NCI-H1930 (cell line): ENCODE results near the gene ZNF235.
"Not testable (repeated sequence)": the region's sequence is repeated elsewhere in the genome, so short reads cannot be mapped to it uniquely, and the experiment has no call there.

Experiments
- DNase-seq, 2 experiments: peaks; one replicate each; lab custom pipeline; 2025; lab: John Stamatoyannopoulos, UW

ZNF235 gene

GRCh38 chr19:44304659-44305193 is at the start of gene ZNF235:
ZNF235 (minus strand) TSS chr19:44305025; CDS start chr19:44303404, 1,621 bp downstream.
- DNase-seq = peak; percentile 92 to 93

- no peak for DNase-seq
These were observed 41.7 kb upstream of the ZNF235 start for GRCh38 chr19:44346556-44346955.

GRCh38 chr19:44345959-44346358 is 41.1 kb upstream of the ZNF235 start:
- DNase-seq = no peak

DNA sequence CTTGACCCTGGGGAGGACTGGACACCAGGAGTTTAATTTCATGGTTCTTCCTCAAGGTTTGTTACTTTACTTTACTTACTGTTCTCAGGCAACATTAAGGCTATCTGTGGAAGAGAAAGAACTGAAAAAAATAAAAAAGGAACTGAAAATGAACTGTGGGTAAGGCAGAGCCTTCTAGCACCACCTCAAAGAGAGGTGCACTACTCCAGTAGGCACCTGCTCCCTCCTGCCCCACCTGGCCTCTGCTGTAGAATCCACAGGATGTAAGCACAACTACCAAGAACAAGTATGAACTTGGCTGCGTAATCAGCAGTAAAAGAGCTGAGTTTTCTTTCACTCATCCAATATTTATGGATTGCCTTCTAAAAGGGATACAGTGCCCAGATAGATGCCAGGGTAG is 39.4 kb upstream of the ZNF235 start:
- DNase-seq = no peak

DNA sequence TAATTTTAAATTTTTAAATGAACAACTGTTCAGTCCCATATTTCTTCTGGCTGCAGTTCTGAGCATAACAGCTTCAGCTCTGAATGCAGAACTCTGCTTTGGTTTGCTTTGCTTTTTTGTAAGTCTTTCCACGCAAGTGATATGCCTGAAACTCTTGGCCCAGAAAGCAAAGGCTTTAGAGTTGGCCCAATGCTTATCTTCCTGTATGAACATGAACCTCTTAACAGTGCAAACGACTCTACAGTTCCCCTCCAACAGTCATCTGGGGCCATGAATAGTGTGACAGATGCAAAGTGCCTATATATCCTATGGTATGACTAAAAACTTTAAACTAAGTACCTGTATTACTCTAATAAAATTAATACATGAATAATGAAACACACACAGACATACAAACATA is 37.0 kb upstream of the ZNF235 start:
- DNase-seq = no peak

DNA sequence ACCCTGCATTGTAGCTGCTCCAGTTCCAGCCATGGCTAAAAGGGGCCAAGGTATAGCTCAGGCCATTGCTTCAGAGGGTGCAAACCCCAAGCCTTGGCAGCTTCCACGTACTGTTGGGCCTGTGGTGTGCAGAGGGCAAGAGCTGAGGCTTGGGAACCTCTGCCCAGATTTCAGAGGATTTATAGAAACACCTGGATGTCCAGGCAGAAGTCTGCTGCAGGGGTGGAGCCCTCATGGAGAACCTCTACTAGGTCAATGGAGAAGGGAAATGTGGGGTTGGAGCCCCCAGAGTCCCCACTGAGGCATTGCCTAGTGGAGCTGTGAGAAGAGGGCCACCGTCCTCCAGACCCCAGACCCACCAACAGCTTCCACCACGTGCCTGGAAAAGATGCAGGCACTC is 29.8 kb upstream of the ZNF235 start:
- DNase-seq = not testable (repeated sequence)

- no peak for DNase-seq
These were observed 27.3 kb upstream of the ZNF235 start for GRCh38 chr19:44332145-44332544.

GRCh38 chr19:44315883-44316282 is 11.1 kb upstream of the ZNF235 start:
- no peak for DNase-seq

DNA sequence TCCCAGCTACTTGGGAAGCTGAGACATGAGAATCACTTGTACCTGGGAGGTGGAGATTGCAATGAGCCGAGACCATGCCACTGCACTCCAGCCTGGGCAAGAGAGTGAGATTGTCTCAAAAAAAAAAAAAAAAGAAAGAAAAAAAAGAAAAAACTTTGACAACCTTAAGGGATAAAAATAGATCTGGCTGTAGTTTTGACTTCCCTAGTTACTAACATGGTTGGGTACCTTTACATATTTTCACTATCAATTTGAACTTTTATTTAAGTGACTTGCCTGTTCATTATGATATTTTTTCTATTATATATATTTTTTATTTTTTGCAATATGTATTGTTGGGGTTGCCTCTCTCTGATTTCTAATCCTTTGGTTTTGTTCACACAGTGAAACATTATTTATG is 8.4 kb upstream of the ZNF235 start:
- DNase-seq = no peak

DNA sequence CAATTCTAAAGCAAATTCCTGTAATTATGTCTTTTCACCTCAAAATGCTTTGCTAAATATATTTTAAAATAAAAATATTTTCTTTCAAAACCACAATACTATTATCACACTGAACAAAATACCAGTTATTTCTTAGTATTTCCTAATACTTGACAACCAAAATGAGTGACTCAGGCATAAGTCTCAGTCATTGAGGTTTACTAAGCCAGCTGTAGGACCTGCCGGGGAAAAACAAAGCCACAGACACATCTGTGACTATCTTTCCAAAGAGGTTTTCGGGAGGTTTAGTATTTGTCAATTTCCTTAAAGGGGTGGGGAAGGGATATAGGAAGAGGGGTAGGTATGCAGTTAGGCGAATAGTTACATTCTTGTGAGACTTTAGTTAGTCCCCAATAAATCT is 3.2 kb upstream of the ZNF235 start:
- DNase-seq = no peak

DNA sequence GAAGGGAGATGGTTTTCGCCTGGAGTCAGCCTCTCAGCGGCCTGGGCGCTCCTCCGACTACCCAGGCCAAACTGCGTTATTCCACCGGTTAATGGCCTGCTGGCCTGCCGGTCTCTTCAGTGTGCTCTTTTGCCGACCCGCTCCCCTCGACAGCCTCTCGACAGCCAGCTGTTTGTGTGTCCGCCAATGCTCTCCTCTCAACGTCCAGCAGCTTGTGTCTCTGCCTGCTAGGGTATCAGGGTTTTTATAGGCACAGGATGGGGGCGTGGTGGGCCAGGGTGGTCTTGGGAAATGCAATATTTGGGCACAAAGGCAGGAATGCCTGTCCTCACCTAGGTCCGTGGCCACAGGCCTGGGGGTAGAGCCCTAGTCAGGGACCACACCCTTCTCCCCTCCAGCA is 1.5 kb upstream of the ZNF235 start:
- no peak for DNase-seq

DNA sequence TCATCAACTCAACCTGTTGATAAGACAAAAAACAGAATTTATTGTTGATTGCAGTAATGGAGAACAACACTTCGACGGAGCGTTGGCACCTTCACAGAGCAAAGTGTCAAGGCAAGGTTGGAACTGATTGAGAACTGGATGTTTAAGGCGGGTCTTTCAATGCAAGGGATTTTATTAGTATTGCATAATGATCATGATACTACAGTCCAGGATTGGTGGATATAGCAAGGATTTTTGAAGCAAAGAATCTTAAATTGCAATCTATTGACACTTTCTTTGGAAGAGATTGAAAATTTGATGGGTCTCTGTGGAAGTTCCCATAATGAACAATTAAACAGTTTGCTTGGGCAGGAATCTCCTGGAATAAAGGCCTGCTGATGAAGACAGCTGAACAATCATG is 632 bp upstream of the ZNF235 start:
- no peak for DNase-seq

DNA sequence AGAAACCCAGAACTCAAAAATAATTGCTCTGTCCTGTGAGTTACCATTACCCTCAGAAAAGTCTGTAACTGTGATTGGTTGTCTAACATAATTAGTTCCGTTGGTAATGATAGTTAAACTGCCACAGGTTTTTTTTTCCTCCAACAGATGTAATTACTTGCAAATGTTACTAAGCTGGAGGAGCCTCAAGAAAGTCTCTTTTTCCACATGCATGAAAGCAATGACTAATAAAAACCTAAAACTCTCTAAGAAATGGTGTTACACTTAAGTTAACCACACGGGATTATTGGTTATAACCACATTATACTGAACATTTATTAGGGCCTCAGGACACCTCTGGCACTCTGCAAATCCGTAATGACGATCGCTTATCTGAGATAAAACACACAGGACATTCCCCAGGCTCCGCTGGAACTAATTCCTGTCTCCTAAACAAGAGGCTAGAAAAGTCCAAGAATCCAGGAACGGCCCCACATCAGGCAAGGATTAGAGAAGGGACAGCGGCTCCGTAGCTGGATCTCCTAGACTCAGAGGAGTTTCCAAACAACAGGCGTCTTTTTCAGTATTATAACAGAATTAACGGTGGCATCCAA is 753 bp downstream of the ZNF235 start:
- no peak for DNase-seq

DNA sequence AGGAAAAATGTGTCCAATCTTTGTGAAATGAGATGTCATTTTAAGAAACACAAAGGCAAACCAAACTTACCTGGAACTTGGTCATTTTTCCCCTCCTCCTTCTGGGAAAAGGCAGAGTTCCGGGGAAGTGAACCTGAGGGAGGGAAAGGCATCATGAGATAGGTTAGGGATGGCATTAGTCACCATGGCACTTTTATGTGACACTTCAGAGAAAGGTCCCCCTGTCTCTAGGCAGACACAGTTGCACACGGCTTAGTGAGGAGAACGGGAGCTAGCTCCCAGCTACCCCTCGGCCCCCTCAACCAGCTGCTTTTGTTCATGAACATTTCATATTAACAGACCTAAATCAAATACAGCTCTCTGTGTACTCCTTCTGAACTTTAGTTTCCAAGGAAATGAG is 1.5 kb downstream of the ZNF235 start:
- no peak for DNase-seq

- DNase-seq = no peak
These were observed 19.9 kb downstream of the ZNF235 start for GRCh38 chr19:44284968-44285367.

DNA sequence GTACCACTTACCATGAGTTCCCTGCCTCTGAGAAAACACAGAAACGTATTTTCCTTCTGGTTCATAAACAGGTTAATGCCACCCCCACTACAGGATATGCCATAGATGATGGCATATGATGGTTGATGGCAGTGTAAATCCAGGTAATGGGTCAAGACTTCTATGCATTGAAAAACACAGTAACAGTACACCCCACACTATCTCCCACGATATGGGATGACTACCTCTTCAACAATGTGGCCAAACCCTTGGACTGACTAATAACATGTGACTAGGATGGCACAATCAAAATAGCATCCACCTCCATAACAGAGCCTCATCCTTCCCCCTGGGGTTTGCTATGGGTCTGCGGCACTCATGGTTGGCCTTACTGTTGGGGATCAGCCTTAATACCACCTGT is 22.0 kb downstream of the ZNF235 start:
- DNase-seq = no peak

- DNase-seq = no peak
These were observed 23.9 kb downstream of the ZNF235 start for GRCh38 chr19:44280916-44281315.

- DNase-seq = no peak
These were observed 26.6 kb downstream of the ZNF235 start for GRCh38 chr19:44278181-44278690.

DNA sequence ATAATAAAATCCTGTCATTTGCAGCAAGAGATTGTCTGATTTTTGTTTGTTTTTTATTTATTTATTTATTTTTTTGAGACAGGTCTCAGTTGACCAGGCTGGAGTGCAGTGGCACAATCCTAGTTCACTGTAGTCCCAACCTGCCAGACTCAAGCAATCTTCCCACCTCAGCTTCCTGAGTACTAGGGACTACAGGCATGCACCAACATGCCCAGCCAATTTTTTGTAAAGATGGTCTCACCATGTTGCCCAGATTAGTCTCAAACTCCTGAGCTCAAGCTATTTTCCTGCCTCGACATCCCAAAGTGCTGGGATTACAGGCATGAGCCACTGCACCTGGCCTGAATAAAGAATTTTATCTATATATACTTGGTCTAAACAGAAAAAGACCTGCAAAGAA is 27.5 kb downstream of the ZNF235 start:
- no peak for DNase-seq

GRCh38 chr19:44260695-44261446 is 44.0 kb downstream of the ZNF235 start:
- no peak for DNase-seq

- no peak for DNase-seq
These were observed 44.5 kb downstream of the ZNF235 start for GRCh38 chr19:44260343-44260681.

- no peak for DNase-seq
These were observed 45.9 kb downstream of the ZNF235 start for GRCh38 chr19:44258835-44259413.

- DNase-seq = no peak
These were observed 46.7 kb downstream of the ZNF235 start for GRCh38 chr19:44258136-44258535.
